RWPE1 (cell line): Measurements from ENCODE around the gene BCOR.

Experiments used
- CTCF ChIA-PET: fragments of 350-600 bp; sonication (Branson Sonifier 250); formaldehyde crosslinking; extraction: SDS; loops from one replicate; lab custom pipeline; 2021; lab: Yijun Ruan, JAX
- POLR2A ChIA-PET: fragments of 400-600 bp; formaldehyde crosslinking; extraction: SDS; loops from one replicate; lab custom pipeline; 2020; ENCODE audit warnings: antibody characterized with exemption; ENCODE audit not compliant: low non-redundant PET; lab: Yijun Ruan, JAX
- DNase-seq: peaks from one replicate; pipeline ENCODE4 v3.0.0; 2012; ENCODE audit warnings: low spot score
- H3K27ac ChIP-seq: fragments of 450-650 bp; 2 replicates; pipeline ENCODE4 v1.5.1; 2017
- CTCF ChIP-seq: fragments of 450-650 bp; conservative IDR thresholded peaks from 2 replicates; pipeline ENCODE4 v1.5.1; 2017; ENCODE audit warnings: low read depth, mild to moderate bottlenecking

BCOR gene

DNA sequence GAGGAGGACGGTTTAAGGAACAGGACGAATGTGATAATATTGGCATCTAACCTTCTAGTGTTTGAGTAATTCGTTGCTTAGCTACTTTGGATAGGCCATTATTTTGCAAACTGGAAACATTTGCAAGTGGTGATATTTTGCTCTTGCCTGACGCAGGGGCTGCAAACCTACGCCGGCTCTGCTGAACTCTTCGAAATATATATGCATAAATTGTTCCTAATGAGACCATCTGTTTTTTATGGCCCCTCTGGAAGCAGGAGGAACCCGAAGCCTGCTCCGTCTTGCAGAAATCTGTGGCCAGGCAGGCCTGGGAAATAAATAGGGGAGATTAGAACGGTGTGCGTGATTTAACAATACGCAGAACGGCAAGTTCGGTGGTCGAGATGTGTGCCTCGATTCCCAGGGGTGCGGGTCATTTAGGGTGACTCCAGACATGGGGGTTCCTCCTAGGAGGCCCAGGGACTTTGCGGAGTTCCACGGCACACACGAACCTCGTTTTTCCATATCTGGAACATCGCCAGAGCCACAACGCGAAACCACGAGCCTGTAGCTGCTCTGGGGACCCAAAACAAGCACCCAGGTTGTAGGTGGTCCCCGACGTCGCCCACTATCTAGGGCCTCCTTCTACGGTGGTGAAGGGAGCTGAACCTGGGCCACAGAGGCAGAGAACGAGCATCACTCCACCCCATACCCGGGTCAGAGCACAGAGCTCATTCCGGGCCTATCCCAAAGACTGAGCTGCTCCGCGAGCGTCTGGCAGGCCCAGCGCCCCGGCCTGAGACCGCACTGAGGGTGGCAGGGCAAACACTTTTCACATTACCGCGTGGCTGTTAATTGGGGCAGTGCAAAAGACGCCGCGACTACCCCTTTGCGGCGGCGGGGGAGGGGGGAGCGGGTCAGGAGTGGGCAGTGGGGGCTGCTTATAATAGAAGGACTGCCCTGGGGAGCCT, 89.7 kb downstream of the BCOR start:
- no peak for DNase-seq
- CTCF ChIA-PET = no interaction called here
- no peak for TF ChIP-seq CTCF
- H3K27ac ChIP-seq = no peak overlapping the region
- POLR2A ChIA-PET = no interaction called here

GRCh38 chrX:40007131-40007755, 90.5 kb downstream of the BCOR start:
- H3K27ac ChIP-seq = no peak overlapping the region
- no peak for DNase-seq
- CTCF ChIA-PET = no interaction called here
- POLR2A ChIA-PET = no interaction called here
- TF ChIP-seq CTCF = no peak

GRCh38 chrX:40006106-40007017, 91.4 kb downstream of the BCOR start:
- DNase-seq = no peak
- TF ChIP-seq CTCF = no peak
- ChIA-PET POLR2A (no interaction called here), CTCF (no interaction called here)
- H3K27ac ChIP-seq = no peak overlapping the region

- no peak for DNase-seq
- TF ChIP-seq CTCF = no peak
- ChIA-PET CTCF (no interaction called here), POLR2A (no interaction called here)
- H3K27ac ChIP-seq = no peak overlapping the region
These were observed 92.3 kb downstream of the BCOR start for GRCh38 chrX:40005292-40006011.

DNA sequence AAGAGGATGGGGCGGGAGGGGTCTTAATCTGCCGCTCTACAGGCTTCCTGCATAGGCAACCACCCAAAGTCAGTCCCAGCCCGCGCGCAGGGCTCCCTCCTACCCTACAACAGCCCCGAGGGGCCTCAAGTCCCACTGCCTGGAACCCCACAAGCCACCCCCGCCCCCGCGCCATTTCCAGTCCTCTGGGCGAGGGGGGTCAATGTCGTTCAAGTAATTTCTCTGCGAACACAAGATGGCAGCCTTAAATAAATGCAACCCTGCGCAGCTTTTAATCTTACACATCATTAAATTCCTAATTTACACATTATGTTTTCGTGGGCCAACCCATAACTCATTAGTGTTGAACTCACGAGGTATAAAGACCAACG, 92.9 kb downstream of the BCOR start:
- POLR2A ChIA-PET = no interaction called here
- no peak for DNase-seq
- TF ChIP-seq CTCF = no peak
- CTCF ChIA-PET = no interaction called here
- no peak overlapping the region for H3K27ac ChIP-seq

DNA sequence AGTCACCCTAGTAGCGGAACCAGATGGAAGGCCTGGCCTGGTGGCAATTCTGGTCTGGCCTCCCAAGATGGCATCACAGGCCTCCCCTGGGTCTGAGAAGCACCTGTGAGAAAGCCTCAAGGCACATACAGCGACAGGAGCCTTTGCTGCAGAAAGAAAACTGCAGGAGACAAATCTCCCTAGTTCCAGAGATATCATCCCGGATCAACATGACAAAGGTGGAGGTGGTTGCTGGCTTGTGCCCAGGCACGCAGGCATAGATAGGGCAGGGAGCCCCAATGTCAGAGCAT, 93.6 kb downstream of the BCOR start:
- ChIA-PET CTCF (no interaction called here), POLR2A (no interaction called here)
- no peak for TF ChIP-seq CTCF
- H3K27ac ChIP-seq = no peak overlapping the region
- no peak for DNase-seq
